Mesodermal cell (in vitro differentiated cells): ENCODE data around the gene MYBPC1.
"Not testable (repeated sequence)": the region's sequence is repeated elsewhere in the genome, so short reads cannot be mapped to it uniquely, and the experiment has no call there.

Experiments used
- H3K27ac ChIP-seq: 2 replicates; pipeline ENCODE4 v1.7.0; 2013; ENCODE audit warnings: mild to moderate bottlenecking, low read depth, low read length, moderate library complexity; ENCODE audit not compliant: severe bottlenecking
- H3K36me3 ChIP-seq: 2 replicates; pipeline ENCODE4 v1.7.1; 2013; ENCODE audit warnings: mild to moderate bottlenecking, low read length, moderate library complexity; ENCODE audit not compliant: control insufficient read depth, insufficient read depth
- H3K4me1 ChIP-seq: one replicate; pipeline ENCODE4 v1.7.1; 2013; ENCODE audit warnings: mild to moderate bottlenecking, low read length; ENCODE audit not compliant: insufficient read depth, control insufficient read depth, poor library complexity, severe bottlenecking
- H3K4me3 ChIP-seq: 2 replicates; pipeline ENCODE4 v1.7.0; 2013; ENCODE audit warnings: low read length, control low read depth, mild to moderate bottlenecking; ENCODE audit not compliant: insufficient read depth, poor library complexity, severe bottlenecking; ENCODE audit errors: extremely low read depth
- H3K9me3 ChIP-seq: 2 replicates; pipeline ENCODE4 v1.7.1; 2013; ENCODE audit warnings: mild to moderate bottlenecking, low read length, moderate library complexity; ENCODE audit not compliant: control insufficient read depth
- WGBS, 2 experiments: methylation state at CpG; one replicate each; pipeline ENCODE4 v1.1.5; 2013; ENCODE audit warnings: missing lambda C conversion rate in 2 of 2; ENCODE audit not compliant: insufficient coverage in 2 of 2; 5-methylcytosine and 5-hydroxymethylcytosine counted together

The MYBPC1 gene

GRCh38 chr12:101676497-101676896 lies 81.7 kb downstream of the MYBPC1 start:
- not testable (repeated sequence) for H3K27ac ChIP-seq, H3K4me1 ChIP-seq, H3K9me3 ChIP-seq, H3K4me3 ChIP-seq, H3K36me3 ChIP-seq
- WGBS, 2 experiments = 78 to 93% methylated on average over 2 to 3 of the region's 3 CpGs

GRCh38 chr12:101678081-101678480 lies 83.3 kb downstream of the MYBPC1 start:
- H3K36me3 ChIP-seq = no peaks in the 10 kb centered on the region
- H3K4me3 ChIP-seq = no peak overlapping the region
- no peak overlapping the region for H3K27ac ChIP-seq
- H3K4me1 ChIP-seq = no peaks in the 10 kb centered on the region
- no peaks in the 10 kb centered on the region for H3K9me3 ChIP-seq

- 73% methylated on average over 1 of the region's 3 CpGs; no CpG with 5 or more reads in 1 of the 2 experiments for WGBS, 2 experiments
- no peaks in the 10 kb centered on the region for H3K9me3 ChIP-seq
- H3K27ac ChIP-seq = no peak overlapping the region
- no peaks in the 10 kb centered on the region for H3K36me3 ChIP-seq
- no peak overlapping the region for H3K4me3 ChIP-seq
- H3K4me1 ChIP-seq = no peaks in the 10 kb centered on the region
Observed at GRCh38 chr12:101680240-101680639, 85.5 kb downstream of the MYBPC1 start.

GRCh38 chr12:101680647-101681046 lies 85.9 kb downstream of the MYBPC1 start:
- no peak overlapping the region for H3K4me3 ChIP-seq
- H3K36me3 ChIP-seq = no peaks in the 10 kb centered on the region
- no peaks in the 10 kb centered on the region for H3K9me3 ChIP-seq
- no peak overlapping the region for H3K27ac ChIP-seq
- H3K4me1 ChIP-seq = no peaks in the 10 kb centered on the region

GRCh38 chr12:101681627-101682026 lies 86.9 kb downstream of the MYBPC1 start:
- H3K4me3 ChIP-seq, H3K36me3 ChIP-seq, H3K9me3 ChIP-seq, H3K27ac ChIP-seq, H3K4me1 ChIP-seq: not testable (repeated sequence)
- WGBS, 2 experiments = 84 to 100% methylated on average over 3 to 5 of the region's 6 CpGs

GRCh38 chr12:101685092-101685491 lies 90.3 kb downstream of the MYBPC1 start:
- no peak overlapping the region for H3K27ac ChIP-seq
- H3K9me3 ChIP-seq = no peaks in the 10 kb centered on the region
- WGBS, 2 experiments = no CpG with 5 or more reads among the region's 1 CpG
- no peak overlapping the region for H3K4me3 ChIP-seq
- no peaks in the 10 kb centered on the region for H3K4me1 ChIP-seq
- no peaks in the 10 kb centered on the region for H3K36me3 ChIP-seq

GRCh38 chr12:101686176-101686575 lies 91.4 kb downstream of the MYBPC1 start:
- Histone ChIP-seq H3K9me3 (no peaks in the 10 kb centered on the region), H3K36me3 (no peaks in the 10 kb centered on the region), H3K27ac (no peak overlapping the region), H3K4me1 (no peaks in the 10 kb centered on the region), H3K4me3 (no peak overlapping the region)
- 80 to 100% methylated on average over 1 of the region's 1 CpG for WGBS, 2 experiments

- WGBS, 2 experiments = no CpG with 5 or more reads among the region's 3 CpGs
- H3K4me1 ChIP-seq = no peaks in the 10 kb centered on the region
Observed at GRCh38 chr12:101690544-101691098, 95.8 kb downstream of the MYBPC1 start.

GRCh38 chr12:101691503-101692096 lies 96.8 kb downstream of the MYBPC1 start:
- H3K36me3 ChIP-seq = no peaks in the 10 kb centered on the region
- no peak overlapping the region for H3K4me3 ChIP-seq
- WGBS, 2 experiments = 69 to 91% methylated on average over 1 of the region's 1 CpG

More at GRCh38 chr12:101690544-101691098, 95.8 kb downstream of the MYBPC1 start:
- Histone ChIP-seq H3K9me3 (no peaks in the 10 kb centered on the region), H3K4me3 (no peak overlapping the region), H3K36me3 (no peaks in the 10 kb centered on the region), H3K27ac (no peak overlapping the region)

GRCh38 chr12:101694297-101694848 lies 99.6 kb downstream of the MYBPC1 start:
- no peaks in the 10 kb centered on the region for H3K36me3 ChIP-seq
- H3K4me3 ChIP-seq = no peak overlapping the region
- no peaks in the 10 kb centered on the region for H3K9me3 ChIP-seq
- 75% methylated on average over 1 of the region's 2 CpGs; no CpG with 5 or more reads in 1 of the 2 experiments for WGBS, 2 experiments
- H3K27ac ChIP-seq = no peak overlapping the region
- no peaks in the 10 kb centered on the region for H3K4me1 ChIP-seq

More at GRCh38 chr12:101691503-101692096, 96.8 kb downstream of the MYBPC1 start:
- no peaks in the 10 kb centered on the region for H3K9me3 ChIP-seq
- no peaks in the 10 kb centered on the region for H3K4me1 ChIP-seq
- H3K27ac ChIP-seq = no peak overlapping the region

- Histone ChIP-seq H3K4me1 (no peaks in the 10 kb centered on the region), H3K4me3 (no peak overlapping the region), H3K27ac (no peak overlapping the region), H3K9me3 (no peaks in the 10 kb centered on the region), H3K36me3 (no peaks in the 10 kb centered on the region)
- WGBS, 2 experiments = 88% methylated on average over 1 of the region's 2 CpGs; no CpG with 5 or more reads in 1 of the 2 experiments
Observed at GRCh38 chr12:101694986-101695385, 100.2 kb downstream of the MYBPC1 start.
